ENCODE results near the gene C4orf36.
A peak's percentile ranks its signal among the peaks of the same experiment; 100 is the strongest.

Gene C4orf36

GRCh38 chr4:86834901-86835300 lies 57.3 kb downstream of the C4orf36 start:
- TF ChIP-seq YY1 (IDR thresholded peaks at IDR 0.05; ENCODE audit: low read depth) (no peak), EGR1 (IDR thresholded peaks at IDR 0.05) (no peak), TAF1 (IDR thresholded peaks at IDR 0.05; ENCODE audit: low read depth) (no peak), CREB1 (IDR thresholded peaks at IDR 0.05; ENCODE audit: low read depth) (no peak), USF1 (IDR thresholded peaks at IDR 0.05) (no peak)

GRCh38 chr4:86833615-86834014 lies 58.6 kb downstream of the C4orf36 start:
- no peak for TF ChIP-seq ZBTB7A (IDR thresholded peaks at IDR 0.05; ENCODE audit: low read depth)
- TF ChIP-seq USF1 (IDR thresholded peaks at IDR 0.05) = no peak
- no peak for TF ChIP-seq NFIC (IDR thresholded peaks at IDR 0.05)
- no peak for TF ChIP-seq YY1 (IDR thresholded peaks at IDR 0.05; ENCODE audit: low read depth)
- TF ChIP-seq TCF12 (IDR thresholded peaks at IDR 0.05; ENCODE audit: low read depth) = no peak
- TF ChIP-seq TEAD4 (IDR thresholded peaks at IDR 0.05) = no peak
- no peak for TF ChIP-seq EGR1 (IDR thresholded peaks at IDR 0.05)
- no peak for TF ChIP-seq MAX (IDR thresholded peaks at IDR 0.05)
- no peak for TF ChIP-seq FOXM1 (IDR thresholded peaks at IDR 0.05; ENCODE audit: borderline replicate concordance, low read depth)

GRCh38 chr4:86831262-86832130 lies 60.7 kb downstream of the C4orf36 start:
- TF ChIP-seq EGR1 (IDR thresholded peaks at IDR 0.05) (no peak), ZBTB7A (IDR thresholded peaks at IDR 0.05; ENCODE audit: low read depth) (no peak), TEAD4 (IDR thresholded peaks at IDR 0.05) (0 out of 2 replicates have a peak, but pooled peaks have one; percentile 14)
